Measurements from ENCODE around the gene IPCEF1.

GRCh38 chr6:154406301-154406700, 49.7 kb upstream of the IPCEF1 start:
- TF ChIP-seq EZH2 (IDR thresholded peaks at IDR 0.05; ENCODE audit: low read depth) (no peak), CTCF (conservative IDR thresholded peaks at IDR 0.05) (no peak)
